ENCODE results near the gene TPSG1.
"Not testable (repeated sequence)": the region's sequence is repeated elsewhere in the genome, so short reads cannot be mapped to it uniquely, and the experiment has no call there.

The TPSG1 gene

DNA sequence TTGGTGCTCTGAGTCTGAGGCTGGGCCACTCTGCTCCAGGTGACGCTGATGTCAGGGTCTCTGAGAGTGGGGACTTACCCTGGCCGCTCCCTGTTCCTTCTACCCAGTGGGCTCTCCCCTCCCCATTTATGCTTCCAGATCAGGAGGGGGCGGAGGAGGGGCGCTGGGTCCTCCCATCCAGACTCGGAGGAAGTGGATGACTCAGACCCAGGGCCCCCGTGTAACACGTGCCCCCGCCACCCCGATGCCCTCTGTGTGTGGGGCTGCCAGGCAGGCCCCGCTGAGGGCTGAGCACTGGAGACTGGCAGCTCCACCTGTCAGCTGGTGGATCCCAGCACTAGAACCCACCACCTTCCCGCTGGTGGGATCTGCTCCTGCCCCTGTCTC, 5.0 kb upstream of the TPSG1 start, which contains the start of gene TPSB2:
Gene TPSB2, minus strand, starts transcription at position 101 of the 387 bp plus-strand sequence. CDS start 233 bp downstream, outside the sequence.
- DNase-seq = not testable (repeated sequence)

- not testable (repeated sequence) for DNase-seq
These were observed 4.4 kb upstream of the TPSG1 start for GRCh38 chr16:1229476-1229875.

- DNase-seq = not testable (repeated sequence)
These were observed 3.2 kb upstream of the TPSG1 start for GRCh38 chr16:1228227-1228626.

DNA sequence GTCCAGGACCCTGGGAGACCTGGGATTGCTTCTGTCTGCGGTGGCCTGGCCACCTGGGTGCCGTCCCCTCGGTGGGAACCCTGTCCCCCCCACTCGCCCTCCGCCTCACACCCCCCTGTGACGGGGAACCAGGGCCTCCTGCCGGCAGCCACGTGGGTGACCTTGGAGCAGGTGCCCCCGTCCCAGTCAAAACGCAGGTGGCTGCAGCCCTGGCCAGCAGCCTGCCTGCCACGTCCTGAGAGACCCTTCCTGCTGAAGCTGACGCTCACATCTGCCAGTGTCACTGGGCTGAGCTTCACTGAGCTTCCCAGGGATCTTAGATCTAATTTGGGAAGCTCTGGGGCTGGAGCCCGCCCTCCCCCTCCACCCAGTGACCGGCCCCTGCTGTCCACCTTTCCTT, 1.6 kb upstream of the TPSG1 start:
- not testable (repeated sequence) for DNase-seq

DNA sequence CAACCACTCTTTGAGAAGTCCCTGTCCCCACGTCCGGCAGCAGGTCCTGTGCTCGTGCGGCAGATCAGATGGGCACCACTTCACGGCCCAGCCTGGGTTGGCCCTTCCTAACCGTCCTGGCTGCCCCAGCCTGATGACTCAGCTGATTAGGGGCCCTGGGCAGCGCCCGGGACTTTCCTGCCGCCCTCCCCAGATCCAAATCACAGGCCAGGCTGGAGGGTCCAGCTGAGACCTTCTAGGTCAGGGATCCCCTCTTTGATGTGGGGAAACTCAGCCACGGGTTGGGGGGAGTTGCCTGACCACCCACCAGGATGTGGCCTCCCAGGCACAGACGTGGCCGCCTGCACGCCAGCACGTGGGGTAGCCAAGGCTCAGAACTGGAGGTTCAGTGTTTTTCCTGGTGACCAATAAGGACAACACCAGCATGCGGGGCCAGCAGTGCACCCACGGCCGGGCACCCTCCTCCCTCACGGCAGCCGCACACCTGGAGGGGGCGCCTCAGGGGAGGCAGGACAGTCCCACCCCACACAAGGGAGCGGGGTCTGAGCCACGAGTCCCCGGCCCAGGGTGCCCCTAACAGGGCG, 752 bp upstream of the TPSG1 start:
- DNase-seq = not testable (repeated sequence)

DNA sequence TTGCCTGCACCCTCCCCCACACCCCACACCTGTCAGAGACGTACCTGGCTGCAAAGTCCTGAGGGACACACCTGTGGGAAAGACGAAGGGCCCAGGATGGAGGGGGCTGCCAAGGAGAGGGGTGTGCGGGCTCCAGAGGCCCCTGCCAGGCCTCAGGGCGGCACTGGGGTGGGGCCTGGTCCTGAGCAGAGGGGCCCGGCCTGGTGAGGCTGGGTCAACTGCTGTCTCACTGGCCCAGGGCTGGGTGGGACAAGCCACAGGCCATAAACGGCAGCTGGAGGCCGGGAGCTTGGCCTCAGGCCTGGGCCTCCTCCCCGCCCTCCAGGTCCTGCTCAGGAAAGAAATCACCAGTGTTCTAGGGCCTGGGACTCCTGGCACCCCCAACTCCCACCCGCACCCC, 510 bp downstream of the TPSG1 start:
- DNase-seq = no peak

DNA sequence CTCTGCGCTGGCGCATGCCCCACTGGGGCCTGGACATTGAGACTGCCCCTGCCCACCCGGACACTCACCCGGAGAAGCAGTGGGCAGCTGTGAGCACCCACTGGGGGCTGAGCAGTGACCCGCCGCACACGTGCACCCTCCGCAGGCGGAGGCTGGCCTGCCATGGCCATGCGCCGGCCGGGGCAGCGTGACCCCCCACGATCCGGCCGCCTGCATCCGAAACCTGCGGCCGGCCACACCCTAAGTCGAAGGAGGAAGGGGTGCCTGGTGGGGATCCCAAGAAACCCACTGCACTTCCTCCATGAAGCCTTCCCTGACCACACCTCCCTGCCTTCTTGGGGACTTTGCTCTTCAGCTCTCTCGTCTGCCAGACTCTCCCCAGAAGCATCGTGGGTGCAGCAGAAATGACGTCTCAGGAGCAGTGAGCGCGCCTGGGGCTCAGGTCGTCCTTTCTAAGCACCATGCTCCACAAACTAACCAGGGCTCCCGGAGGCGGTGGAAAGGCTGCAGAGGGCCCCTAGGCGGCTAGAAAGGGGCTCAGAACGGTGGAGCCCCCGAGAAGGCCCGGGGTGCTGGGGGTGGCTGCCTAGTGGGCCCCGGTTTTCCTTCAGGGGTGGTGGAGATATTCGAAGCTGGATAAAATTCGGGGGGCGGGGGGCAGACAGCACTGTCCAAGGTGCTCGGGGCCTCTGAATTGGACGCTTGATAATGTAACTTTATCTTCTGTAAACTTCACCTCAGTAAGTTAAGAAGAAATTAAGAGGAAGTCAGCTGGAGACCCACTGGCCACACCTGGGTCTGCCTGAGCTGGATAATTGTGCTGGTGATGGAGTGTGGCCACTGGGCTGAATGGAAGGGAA, 1.5 kb downstream of the TPSG1 start:
- no peak for DNase-seq

DNA sequence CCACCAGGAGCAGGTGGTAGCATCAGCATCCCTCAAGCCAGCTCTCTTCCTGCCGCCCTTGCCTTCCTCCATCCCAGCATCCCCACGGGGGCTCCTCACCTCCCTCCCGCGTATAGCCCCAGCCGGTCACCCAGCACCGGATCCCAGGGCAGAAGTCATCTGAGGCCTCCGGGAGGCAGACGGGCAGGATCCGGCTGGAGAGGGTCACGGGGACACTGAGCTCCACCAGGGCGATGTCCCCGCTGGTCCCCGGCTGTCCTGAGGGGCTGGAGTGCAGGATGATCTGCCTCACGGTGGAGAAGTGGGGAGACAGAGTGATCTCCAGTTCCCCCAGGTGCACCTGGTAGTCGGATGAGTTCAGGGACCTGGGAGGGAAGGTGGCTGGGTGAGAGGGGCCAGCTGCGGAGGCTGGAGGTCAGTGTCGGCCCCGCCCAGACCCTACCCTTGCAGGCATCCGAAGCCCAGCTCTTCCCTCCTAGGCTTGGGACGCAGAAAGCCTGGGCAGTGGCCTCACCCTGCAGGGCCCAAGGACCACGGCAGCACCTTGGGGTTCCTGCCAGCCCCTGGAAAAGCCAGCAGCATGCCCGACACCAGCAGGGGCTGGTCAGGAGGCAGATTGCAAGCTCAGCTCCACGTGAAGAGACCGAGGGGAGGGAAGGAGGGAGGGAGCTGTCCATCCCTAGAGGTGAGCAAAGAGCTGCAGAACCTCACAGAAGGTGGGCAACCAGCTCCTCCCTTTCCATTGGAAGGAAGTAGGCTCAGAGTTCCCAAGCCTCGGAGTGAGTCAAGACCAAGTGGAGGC, 2.3 kb downstream of the TPSG1 start:
- DNase-seq = no peak

GRCh38 chr16:1221628-1222552, 3.2 kb downstream of the TPSG1 start:
- no peak for DNase-seq

DNA sequence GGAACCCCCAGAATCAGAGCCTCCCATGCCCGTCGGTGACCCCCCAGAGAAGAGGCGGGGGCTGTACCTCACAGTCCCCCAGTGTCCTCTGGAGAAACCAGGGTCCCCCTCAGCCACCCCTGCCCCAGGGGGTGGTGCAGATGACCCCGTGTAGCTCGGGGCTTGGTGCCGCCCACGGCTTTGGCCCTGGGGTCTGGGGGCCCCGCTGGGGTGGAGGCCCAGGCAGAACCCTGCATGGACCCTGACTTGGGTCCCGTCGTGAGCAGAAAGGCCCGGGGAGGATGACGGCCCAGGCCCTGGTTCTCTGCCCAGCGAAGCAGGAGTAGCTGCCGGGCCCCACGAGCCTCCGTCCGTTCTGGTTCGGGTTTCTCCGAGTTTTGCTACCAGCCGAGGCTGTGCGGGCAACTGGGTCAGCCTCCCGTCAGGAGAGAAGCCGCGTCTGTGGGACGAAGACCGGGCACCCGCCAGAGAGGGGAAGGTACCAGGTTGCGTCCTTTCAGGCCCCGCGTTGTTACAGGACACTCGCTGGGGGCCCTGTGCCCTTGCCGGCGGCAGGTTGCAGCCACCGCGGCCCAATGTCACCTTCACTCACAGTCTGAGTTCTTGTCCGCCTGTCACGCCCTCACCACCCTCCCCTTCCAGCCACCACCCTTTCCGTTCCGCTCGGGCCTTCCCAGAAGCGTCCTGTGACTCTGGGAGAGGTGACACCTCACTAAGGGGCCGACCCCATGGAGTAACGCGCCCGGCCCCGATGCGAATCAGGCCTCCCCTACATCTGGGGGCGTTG, 4.0 kb downstream of the TPSG1 start:
- DNase-seq = no peak

DNA sequence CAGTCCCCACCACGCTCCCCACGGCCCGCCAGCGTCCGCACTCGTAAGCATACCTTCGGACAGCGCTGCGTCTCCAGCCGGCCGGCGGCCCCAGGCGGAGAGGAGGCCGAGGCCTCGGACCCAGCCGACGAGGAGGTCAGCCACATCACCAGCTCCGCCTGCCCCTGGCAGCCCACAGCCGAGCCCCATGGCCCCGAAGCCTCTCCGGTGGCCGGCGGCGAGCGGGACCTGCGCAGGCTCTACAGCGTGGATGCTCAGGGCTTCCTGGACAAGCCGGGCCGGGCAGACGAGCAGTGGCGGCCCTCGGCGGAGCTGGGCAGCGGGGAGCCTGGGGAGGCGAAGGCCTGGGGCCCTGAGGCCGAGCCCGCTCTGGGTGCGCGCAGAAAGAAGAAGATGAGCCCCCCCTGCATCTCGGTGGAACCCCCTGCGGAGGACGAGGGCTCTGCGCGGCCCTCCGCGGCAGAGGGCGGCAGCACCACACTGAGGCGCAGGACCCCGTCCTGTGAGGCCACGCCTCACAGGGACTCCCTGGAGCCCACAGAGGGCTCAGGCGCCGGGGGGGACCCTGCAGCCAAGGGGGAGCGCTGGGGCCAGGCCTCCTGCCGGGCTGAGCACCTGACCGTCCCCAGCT, 4.9 kb downstream of the TPSG1 start:
- no peak for DNase-seq

DNA sequence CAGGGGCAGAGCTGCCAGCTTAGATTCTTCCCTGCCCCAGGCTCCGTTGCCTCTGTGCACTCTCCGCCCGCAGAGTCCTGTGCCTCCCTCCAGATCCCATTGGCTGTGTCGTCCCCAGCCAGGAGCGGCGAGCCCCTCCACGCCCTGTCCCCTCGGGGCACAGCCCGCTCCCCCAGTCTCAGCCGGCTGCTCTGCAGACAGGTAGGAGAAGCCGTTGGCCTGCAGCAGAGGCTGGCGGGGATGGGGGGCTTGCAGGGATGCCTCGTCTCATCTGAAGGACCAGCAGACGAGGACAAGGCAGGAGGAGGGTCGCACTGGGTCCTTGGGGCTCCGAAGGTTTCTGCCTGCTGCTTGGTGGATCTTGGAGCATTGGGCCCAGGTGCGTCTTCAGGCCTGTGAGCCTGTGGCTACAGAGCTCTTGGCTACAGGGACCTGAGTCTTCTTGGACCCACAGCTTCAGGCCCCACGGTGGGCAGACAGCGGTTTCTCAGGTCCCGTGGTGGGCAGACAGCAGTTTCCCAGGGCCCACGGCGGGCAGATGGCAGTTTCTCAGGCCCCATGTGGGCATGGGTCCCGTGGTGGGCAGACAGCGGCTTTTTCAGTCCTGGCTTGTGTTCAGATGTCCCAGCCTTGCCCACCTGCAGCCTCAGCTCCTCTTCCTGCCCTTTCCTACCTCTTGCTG, 6.0 kb downstream of the TPSG1 start:
- DNase-seq = no peak

GRCh38 chr16:1218061-1218929, 6.8 kb downstream of the TPSG1 start:
- no peak for DNase-seq

- DNase-seq = no peak
These were observed 7.5 kb downstream of the TPSG1 start for GRCh38 chr16:1217526-1217925.

GRCh38 chr16:1216681-1217400, 8.2 kb downstream of the TPSG1 start:
- no peak for DNase-seq

GRCh38 chr16:1216296-1216619, 8.8 kb downstream of the TPSG1 start:
- DNase-seq = no peak

- DNase-seq = no peak
These were observed 9.3 kb downstream of the TPSG1 start for GRCh38 chr16:1215574-1216295.

DNA sequence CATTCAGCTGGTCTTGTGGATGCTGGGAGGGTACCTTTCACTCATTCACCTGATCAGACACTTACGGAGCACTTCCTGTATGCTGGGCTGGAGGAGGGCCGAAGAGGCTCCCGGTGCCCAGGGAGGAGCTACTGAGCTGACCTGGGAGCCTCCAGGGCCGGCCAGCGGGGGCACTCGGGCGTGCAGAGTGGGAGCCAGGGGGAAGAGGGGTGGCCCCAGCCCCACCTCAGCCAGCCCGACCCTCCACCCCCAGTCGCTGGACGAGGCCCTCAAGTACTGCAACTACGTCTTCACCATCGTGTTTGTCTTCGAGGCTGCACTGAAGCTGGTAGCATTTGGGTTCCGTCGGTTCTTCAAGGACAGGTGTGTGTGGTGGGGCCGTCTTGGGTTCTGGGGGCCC, 10.3 kb downstream of the TPSG1 start:
- no peak for DNase-seq
